Loucy (cell line): Measurements from ENCODE around the gene WNT9A.

ENCODE experiments used
- CTCF ChIP-seq: fragments of 200-600 bp; sonication (generic); conservative IDR thresholded peaks from 2 replicates; pipeline ENCODE4 v1.5.1; 2014; ENCODE audit warnings: mild to moderate bottlenecking, antibody characterized with exemption, low read length
- EZH2phosphoT487 ChIP-seq: fragments of 200-600 bp; IDR thresholded peaks from 2 replicates; pipeline ENCODE4 v1.6.1; 2018; ENCODE audit warnings: antibody characterized with exemption, mild to moderate bottlenecking, moderate library complexity, borderline replicate concordance

GRCh38 chr1:227934476-227935313 lies 13.0 kb downstream of the WNT9A start:
- TF ChIP-seq CTCF (no peak), EZH2phosphoT487 (no peak)
